ENCODE results near the gene IL6R. TPM values are rescaled to one million over a fixed set of nuclear protein-coding genes. Genes with fewer than 3 reads are reported as not detected.

The IL6R gene
- total and polyA plus RNA-seq, 2 donors (not counting 1 experiment from before 2014, with no cell fraction given) = 3.5 to 5.3 TPM

- Histone ChIP-seq H3K4me2 (replicated peaks; ENCODE audit: low read depth, low read length, poor library complexity, severe bottlenecking) (no peak overlapping the region), H3K4me3 (ENCODE audit: control extremely low read depth in 1 of 5, extremely low read depth in 1 of 5, insufficient read depth in 1 of 5, low read depth in 2 of 5, low read length in 4 of 5) (no peak overlapping the region)
- no peak for DNase-seq
Observed at GRCh38 chr1:154441241-154441888, 36.2 kb downstream of the IL6R start.

More at GRCh38 chr1:154441241-154441888, 36.2 kb downstream of the IL6R start:
- no peak overlapping the region for H3K27ac Mint-ChIP-seq
- ChIA-PET CTCF (interaction anchor here (0.5 to 0.8 kb wide), 2 partner anchors 11 to 105 kb away, joined by 3 read pairs; no protein-coding TSS in a partner anchor), POLR2A (no interaction called here)
- H3K9me3 ChIP-seq (ENCODE audit: control extremely low read depth in 1 of 3, control insufficient read depth in 2 of 3, insufficient read depth in 1 of 3, low read length in 2 of 3) = peaks cover 0 to 1% (median 0%) of the 10 kb centered on the region in 3 donors
- H3K4me1 Mint-ChIP-seq = peaks cover 13% of the 10 kb centered on the region
- H3K36me3 ChIP-seq (replicated peaks in 1 of 2; ENCODE audit: control extremely low read depth in 1 of 2, control insufficient read depth in 1 of 2, extremely low read depth in 1 of 2, insufficient read depth in 2 of 2, low read length in 1 of 2) = no peaks in the 10 kb centered on the region
- H3K4me3 Mint-ChIP-seq = no peak overlapping the region
- H3K27ac ChIP-seq (ENCODE audit: low read length in 2 of 2) = no peak overlapping the region
- H3K27me3 Mint-ChIP-seq = no peaks in the 10 kb centered on the region
- H4K20me1 ChIP-seq (ENCODE audit: control insufficient read depth, insufficient read depth, low read length, poor library complexity, severe bottlenecking) = no peaks in the 10 kb centered on the region
- no peak overlapping the region for H2AFZ ChIP-seq (ENCODE audit: insufficient read depth, low read depth, low read length, poor library complexity, severe bottlenecking)
- peaks cover 0 to 3% of the 10 kb centered on the region in 2 donors for H3K4me1 ChIP-seq (ENCODE audit: control insufficient read depth in 2 of 2, insufficient read depth in 2 of 2, low read length in 2 of 2)
- intact Hi-C loops (cut with micrococcal nuclease) = loop anchor here (5.0 kb wide), 1 partner anchor 34 kb away; the partner anchor contains the start of gene IL6R
- no peaks in the 10 kb centered on the region for H3K27me3 ChIP-seq (replicated peaks in 1 of 4; ENCODE audit: control extremely low read depth in 1 of 4, control insufficient read depth in 3 of 4, insufficient read depth in 4 of 4, low read length in 3 of 4)
- no peak overlapping the region for H3K9ac ChIP-seq (ENCODE audit: low read length)
- WGBS (ENCODE audit: insufficient coverage) = 0% methylated on average over 1 of the region's 8 CpGs
- H3K9me3 Mint-ChIP-seq (ENCODE audit: insufficient read depth) = no peaks in the 10 kb centered on the region
- no peak for ATAC-seq (ENCODE audit: low read depth)
- TF ChIP-seq CTCF (IDR thresholded peaks at IDR 0.05) = no peak
- no peak for TF ChIP-seq EZH2 (IDR thresholded peaks at IDR 0.05; ENCODE audit: borderline replicate concordance, insufficient read depth, low read depth, low read length, poor library complexity, severe bottlenecking)
- no peaks in the 10 kb centered on the region for H3K79me2 ChIP-seq (ENCODE audit: control insufficient read depth, insufficient read depth, low read length)

Measured in B cell (primary cell).